HG02763 (cell line): Measurements from ENCODE around the gene CADM2.
"Not testable (repeated sequence)": the region's sequence is repeated elsewhere in the genome, so short reads cannot be mapped to it uniquely, and the experiment has no call there.

Source experiments
- ATAC-seq: cut with Tn5 transposase; IDR thresholded peaks from one replicate; pipeline ENCODE4 v1.9.1; 2021; ENCODE audit warnings: mild to moderate bottlenecking, moderate library complexity; ENCODE audit not compliant: unreplicated experiment

CADM2 gene

GRCh38 chr3:85074003-85074402 lies 115.2 kb downstream of the CADM2 start:
- no peak for ATAC-seq

- no peak for ATAC-seq
Measured at GRCh38 chr3:85075663-85076062, 116.9 kb downstream of the CADM2 start.

- no peak for ATAC-seq
Measured at GRCh38 chr3:85077018-85077417, 118.2 kb downstream of the CADM2 start.

- no peak for ATAC-seq
Measured at GRCh38 chr3:85081191-85081906, 122.6 kb downstream of the CADM2 start.

- no peak for ATAC-seq
Measured at GRCh38 chr3:85090495-85090894, 131.7 kb downstream of the CADM2 start.

GRCh38 chr3:85100316-85100715 lies 141.5 kb downstream of the CADM2 start:
- no peak for ATAC-seq

- no peak for ATAC-seq
Measured at GRCh38 chr3:85102781-85103180, 144.0 kb downstream of the CADM2 start.

GRCh38 chr3:85110393-85110792 lies 151.6 kb downstream of the CADM2 start:
- no peak for ATAC-seq

GRCh38 chr3:85120879-85121278 lies 162.1 kb downstream of the CADM2 start:
- no peak for ATAC-seq

- not testable (repeated sequence) for ATAC-seq
Measured at GRCh38 chr3:85132864-85133263, 174.1 kb downstream of the CADM2 start.

GRCh38 chr3:85133691-85134420 lies 175.1 kb downstream of the CADM2 start:
- ATAC-seq = not testable (repeated sequence)

- ATAC-seq = no peak
Measured at GRCh38 chr3:85142626-85143025, 183.8 kb downstream of the CADM2 start.

- ATAC-seq = no peak
Measured at GRCh38 chr3:85148036-85148435, 189.2 kb downstream of the CADM2 start.

- ATAC-seq = no peak
Measured at GRCh38 chr3:85151555-85151954, 192.8 kb downstream of the CADM2 start.

- ATAC-seq = not testable (repeated sequence)
Measured at GRCh38 chr3:85153279-85153678, 194.5 kb downstream of the CADM2 start.

- ATAC-seq = no peak
Measured at GRCh38 chr3:85159376-85159775, 200.6 kb downstream of the CADM2 start.

GRCh38 chr3:85161544-85161943 lies 202.8 kb downstream of the CADM2 start:
- ATAC-seq = no peak

GRCh38 chr3:85162905-85163304 lies 204.1 kb downstream of the CADM2 start:
- ATAC-seq = no peak

- ATAC-seq = no peak
Measured at GRCh38 chr3:85164436-85164835, 205.6 kb downstream of the CADM2 start.

- no peak for ATAC-seq
Measured at GRCh38 chr3:85167576-85167975, 208.8 kb downstream of the CADM2 start.

GRCh38 chr3:85170646-85171045 lies 211.9 kb downstream of the CADM2 start:
- no peak for ATAC-seq

GRCh38 chr3:85171976-85172375 lies 213.2 kb downstream of the CADM2 start:
- no peak for ATAC-seq
